ENCODE results near the gene MALRD1.

MALRD1 gene

DNA sequence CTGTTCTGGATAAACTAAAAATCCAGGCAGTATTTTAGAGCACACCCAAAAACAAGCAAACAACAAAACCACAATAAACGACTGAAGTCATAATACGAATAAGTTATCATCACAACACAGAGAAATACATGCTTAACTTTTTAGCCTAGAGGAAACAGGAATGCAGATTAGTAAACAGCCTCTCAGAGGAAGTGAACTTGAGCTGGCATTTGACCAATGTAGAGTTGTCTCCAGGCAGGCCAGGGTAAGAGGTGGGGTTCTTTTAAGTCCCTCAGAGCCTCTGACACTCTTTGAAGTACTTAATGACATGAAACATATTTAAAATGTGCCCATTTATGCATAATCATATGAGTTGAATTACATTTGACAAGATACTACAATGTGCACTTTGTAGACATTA lies 724.4 kb downstream of the MALRD1 start:
- Mint-ChIP-seq H3K36me3 (no peaks in the 10 kb centered on the region), H3K27ac (no peak overlapping the region), H3K9me3 (no peaks in the 10 kb centered on the region), H3K4me3 (no peak overlapping the region), H3K27me3 (no peaks in the 10 kb centered on the region), H3K4me1 (no peaks in the 10 kb centered on the region)
- ATAC-seq (replicated peaks) (no peak), DNase-seq (no peak)

DNA sequence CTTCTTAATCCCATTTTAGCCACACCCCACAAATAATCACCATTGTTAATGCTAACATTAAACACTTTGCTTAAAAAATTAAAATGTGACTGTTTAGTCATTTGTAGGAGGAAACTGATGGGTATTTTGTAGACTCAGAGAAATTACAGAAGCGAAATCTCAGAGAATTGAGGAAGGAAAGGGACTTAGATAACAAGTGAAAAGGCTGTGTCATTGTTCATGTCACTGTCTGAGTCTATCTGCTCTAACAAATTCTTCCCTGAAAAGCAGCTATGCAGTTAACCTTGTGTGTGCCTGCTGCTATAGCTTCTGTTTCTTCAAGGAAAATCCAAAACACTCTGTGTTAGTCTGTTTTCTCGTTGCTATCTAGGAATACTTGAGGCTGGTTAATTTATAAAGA lies 726.7 kb downstream of the MALRD1 start:
- ATAC-seq (replicated peaks): no peak
- no peaks in the 10 kb centered on the region for H3K27me3 Mint-ChIP-seq
- no peaks in the 10 kb centered on the region for H3K9me3 Mint-ChIP-seq
- no peaks in the 10 kb centered on the region for H3K36me3 Mint-ChIP-seq
- H3K4me3 Mint-ChIP-seq: no peak overlapping the region
- no peak overlapping the region for H3K27ac Mint-ChIP-seq
- no peak for DNase-seq
- no peaks in the 10 kb centered on the region for H3K4me1 Mint-ChIP-seq

DNA sequence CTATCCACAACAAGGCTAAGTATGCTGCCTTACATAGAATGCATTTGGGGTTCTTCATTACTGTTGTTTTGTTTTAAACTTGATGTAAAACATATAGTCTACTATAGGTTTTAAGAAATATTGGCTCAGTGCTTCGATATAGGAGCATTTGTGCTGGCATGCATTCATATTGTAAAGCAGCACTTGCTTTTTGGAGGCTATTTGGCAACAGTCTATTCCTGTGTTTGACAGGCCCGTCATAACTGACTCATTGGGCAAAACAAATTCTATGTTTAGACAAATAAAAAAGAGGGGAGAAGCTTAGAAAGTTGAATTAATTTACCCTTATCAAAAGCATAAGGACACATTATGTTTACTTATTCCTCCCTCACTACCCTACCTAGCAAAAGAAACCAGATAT lies 729.2 kb downstream of the MALRD1 start:
- Mint-ChIP-seq H3K27me3 (no peaks in the 10 kb centered on the region), H3K27ac (no peak overlapping the region)
- no peak for ATAC-seq (replicated peaks)

DNA sequence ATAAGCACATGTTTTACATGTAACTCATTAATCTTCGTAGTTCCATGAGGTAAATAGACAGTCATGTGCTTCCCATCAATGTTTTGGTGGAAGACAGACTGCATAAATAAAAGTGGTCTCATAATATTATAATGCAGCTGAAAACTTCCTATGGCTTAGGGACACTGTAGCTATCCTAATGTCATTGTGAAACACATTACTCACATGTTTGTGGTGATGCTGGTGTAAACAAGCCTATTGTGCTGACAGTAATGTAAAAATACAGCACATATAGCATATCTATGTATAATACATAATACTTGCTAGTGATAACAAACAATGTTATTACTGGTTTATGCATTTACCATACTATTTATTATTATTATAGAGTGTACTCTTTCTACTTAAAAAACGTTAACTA lies 730.4 kb downstream of the MALRD1 start:
- Mint-ChIP-seq H3K27ac (no peak overlapping the region), H3K9me3 (no peaks in the 10 kb centered on the region), H3K36me3 (no peaks in the 10 kb centered on the region), H3K4me3 (no peak overlapping the region), H3K27me3 (no peaks in the 10 kb centered on the region), H3K4me1 (no peaks in the 10 kb centered on the region)
- ATAC-seq (replicated peaks): no peak
- no peak for DNase-seq

More for the DNA sequence above, 729.2 kb downstream of the MALRD1 start:
- Mint-ChIP-seq H3K4me1 (no peaks in the 10 kb centered on the region), H3K9me3 (no peaks in the 10 kb centered on the region), H3K4me3 (no peak overlapping the region), H3K36me3 (no peaks in the 10 kb centered on the region)
- no peak for DNase-seq

DNA sequence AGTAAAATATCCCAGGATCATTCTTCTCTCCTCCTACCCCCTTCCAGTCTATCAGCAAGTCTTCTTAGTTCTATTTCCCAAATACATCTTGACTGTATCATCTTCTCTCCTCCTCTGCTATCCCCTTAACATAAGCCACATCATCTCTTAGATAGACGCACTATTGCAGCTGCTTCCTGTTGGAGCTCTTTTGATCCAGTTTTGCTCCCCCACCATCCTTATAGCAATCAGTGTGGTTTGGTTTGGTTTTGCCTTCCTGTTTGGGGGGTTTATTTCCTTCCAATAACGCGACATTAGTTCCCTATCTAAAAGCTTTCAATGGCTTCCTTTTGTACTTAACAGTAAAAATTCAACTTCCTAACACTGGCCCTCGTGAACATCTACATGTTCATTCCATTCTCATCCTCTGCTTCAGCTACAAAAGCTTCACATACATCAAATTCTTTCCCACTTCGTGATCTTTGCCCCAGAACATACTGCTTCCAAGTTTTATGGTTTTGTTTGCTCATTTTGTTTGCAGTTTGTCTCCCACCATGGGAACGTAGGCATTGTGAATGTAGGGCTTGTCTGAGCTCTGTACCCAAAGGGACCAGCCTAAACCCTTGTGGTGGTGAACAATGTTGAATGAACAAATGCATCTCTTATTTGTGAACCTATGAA lies 734.0 kb downstream of the MALRD1 start:
- Mint-ChIP-seq H3K36me3 (no peaks in the 10 kb centered on the region), H3K27ac (no peak overlapping the region), H3K4me1 (no peaks in the 10 kb centered on the region), H3K9me3 (no peaks in the 10 kb centered on the region), H3K27me3 (no peaks in the 10 kb centered on the region), H3K4me3 (no peak overlapping the region)
- ATAC-seq (replicated peaks): no peak
- DNase-seq: no peak

DNA sequence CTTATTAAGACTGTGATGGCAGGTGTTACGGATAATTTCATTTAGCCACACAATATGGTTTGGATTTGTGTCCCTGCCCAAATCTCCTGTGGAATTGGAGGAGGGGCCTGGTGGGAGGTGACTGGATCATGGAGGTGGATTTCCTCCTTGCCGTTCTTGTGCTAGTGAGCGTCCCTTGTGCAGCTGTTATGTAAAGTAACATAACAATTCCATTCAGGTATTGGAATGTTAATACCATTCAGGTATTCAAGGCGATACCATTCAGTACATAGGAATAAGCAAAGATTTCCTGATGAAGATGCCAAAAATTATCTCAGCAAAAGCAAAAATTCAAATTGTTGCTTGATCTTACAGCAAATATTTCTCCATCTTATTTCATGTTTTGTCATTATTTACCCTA lies 735.1 kb downstream of the MALRD1 start:
- no peaks in the 10 kb centered on the region for H3K27me3 Mint-ChIP-seq
- no peak overlapping the region for H3K4me3 Mint-ChIP-seq
- ATAC-seq (replicated peaks) (no peak), DNase-seq (no peak)
- no peaks in the 10 kb centered on the region for H3K4me1 Mint-ChIP-seq
- H3K9me3 Mint-ChIP-seq: no peaks in the 10 kb centered on the region
- H3K27ac Mint-ChIP-seq: no peak overlapping the region
- H3K36me3 Mint-ChIP-seq: no peaks in the 10 kb centered on the region

All from stimulated activated naive B cell treated with anti-CD40 and anti-IgM and Interleukin-4, amounts not matched to agents 10 μg/mL and 1 μg/mL and 100 μg/mL, for 72 hours (primary cell).